HG02943 (cell line): ENCODE results near the gene PRXL2A.
"Not testable (repeated sequence)": the region's sequence is repeated elsewhere in the genome, so short reads cannot be mapped to it uniquely, and the experiment has no call there.

Source experiments
- ATAC-seq: cut with Tn5 transposase; IDR thresholded peaks from one replicate; pipeline ENCODE4 v1.9.1; 2021; ENCODE audit warnings: mild to moderate bottlenecking, low read depth, moderate library complexity; ENCODE audit not compliant: unreplicated experiment

PRXL2A gene, protein sequence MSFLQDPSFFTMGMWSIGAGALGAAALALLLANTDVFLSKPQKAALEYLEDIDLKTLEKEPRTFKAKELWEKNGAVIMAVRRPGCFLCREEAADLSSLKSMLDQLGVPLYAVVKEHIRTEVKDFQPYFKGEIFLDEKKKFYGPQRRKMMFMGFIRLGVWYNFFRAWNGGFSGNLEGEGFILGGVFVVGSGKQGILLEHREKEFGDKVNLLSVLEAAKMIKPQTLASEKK

DNA sequence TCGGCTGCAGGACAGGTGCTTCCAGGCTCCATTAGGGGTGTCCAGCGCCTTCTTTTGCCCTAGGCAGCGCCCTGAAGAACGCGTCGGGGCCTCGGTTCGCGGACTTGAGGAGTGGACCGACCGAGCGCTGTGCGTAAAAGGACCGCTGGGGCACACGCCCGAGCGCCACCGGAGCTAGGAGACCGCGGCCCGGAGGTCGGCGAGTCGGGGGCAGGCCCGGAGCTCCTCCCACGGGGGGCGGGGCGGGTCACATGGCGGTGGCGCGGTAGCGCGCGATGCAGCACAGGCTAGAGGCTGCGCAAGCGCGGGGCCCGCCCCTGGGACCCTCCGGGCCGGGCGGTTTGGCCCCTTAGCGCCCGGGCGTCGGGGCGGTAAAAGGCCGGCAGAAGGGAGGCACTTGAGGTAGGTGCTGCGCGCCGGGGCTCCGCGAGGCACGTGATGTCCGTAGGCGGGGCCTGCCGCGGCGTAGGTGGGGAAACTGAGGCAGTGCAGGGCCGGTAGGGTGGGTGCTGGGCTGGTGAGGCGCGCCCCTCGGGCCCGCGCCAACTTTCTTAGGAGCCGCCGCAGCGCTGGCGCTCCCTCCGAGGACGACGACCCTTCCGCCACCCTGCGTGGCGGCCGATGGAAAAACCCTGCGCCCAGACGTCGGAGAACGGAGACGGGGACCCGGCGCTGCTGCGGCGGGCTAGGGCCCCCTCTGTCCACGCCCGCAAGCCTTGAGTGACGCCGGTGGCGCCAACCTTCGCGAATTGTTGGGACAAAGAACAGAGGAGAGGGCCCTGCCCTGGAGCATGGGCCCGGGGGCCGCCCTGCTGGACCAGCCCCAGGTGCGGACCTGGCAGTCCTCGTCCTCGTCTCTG is at the start of gene PRXL2A:
Gene PRXL2A, plus strand, starts transcription at position 310 of the 860 bp plus-strand sequence. CDS start 11,917 bp downstream, outside the sequence.
- ATAC-seq = peak; percentile 92

GRCh38 chr10:80358925-80359324 is 49.4 kb upstream of the PRXL2A start:
- ATAC-seq = not testable (repeated sequence)

DNA sequence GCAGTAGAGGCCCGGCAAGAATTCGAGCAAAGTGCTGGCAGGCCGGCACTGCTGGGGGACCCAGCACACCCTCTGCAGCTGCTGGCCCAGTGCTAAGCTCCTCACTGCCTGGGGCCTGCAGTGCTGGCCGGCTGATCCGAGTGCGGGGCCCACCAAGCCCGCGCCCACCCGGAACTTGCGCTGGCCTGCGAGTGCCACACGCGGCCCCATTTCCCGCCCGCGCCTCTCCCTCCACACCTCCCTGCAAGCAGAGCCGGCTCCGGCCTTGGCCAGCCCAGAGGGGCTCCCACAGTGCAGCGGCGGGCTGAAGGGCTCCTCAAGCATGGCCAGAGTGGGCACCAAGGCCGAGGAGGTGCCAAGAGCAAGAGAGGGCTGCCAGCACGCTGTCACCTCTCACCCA is 48.7 kb upstream of the PRXL2A start:
- no peak for ATAC-seq

GRCh38 chr10:80365510-80365909 is 42.8 kb upstream of the PRXL2A start:
- ATAC-seq = no peak

DNA sequence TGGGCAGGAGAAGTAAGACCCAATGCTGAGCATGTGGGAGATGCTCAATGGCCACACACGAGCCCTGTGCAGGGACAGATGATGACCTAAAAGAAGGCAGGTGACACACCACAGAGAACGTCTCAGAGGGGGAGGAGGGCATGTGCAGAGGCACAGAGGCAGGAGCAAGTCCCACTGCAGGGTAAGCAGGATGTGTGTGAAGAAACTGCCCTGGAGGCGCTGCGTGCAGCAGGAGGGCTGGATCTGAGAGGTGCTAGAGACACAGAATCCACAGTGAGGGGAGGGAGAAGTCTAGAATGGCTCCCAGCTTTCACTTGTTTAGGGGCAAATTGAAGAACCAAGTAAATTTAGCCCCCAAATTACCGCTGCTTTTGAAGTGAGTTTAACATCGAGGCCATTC is 36.9 kb upstream of the PRXL2A start:
- no peak for ATAC-seq

- ATAC-seq = no peak
These were observed 35.7 kb upstream of the PRXL2A start for GRCh38 chr10:80372675-80373074.

- no peak for ATAC-seq
These were observed 34.8 kb upstream of the PRXL2A start for GRCh38 chr10:80373502-80373901.

GRCh38 chr10:80379701-80380100 is 28.6 kb upstream of the PRXL2A start:
- ATAC-seq = no peak

- ATAC-seq = no peak
These were observed 28.2 kb upstream of the PRXL2A start for GRCh38 chr10:80380185-80380584.

- no peak for ATAC-seq
These were observed 25.4 kb upstream of the PRXL2A start for GRCh38 chr10:80382989-80383388.

GRCh38 chr10:80390740-80391139 is 17.6 kb upstream of the PRXL2A start:
- ATAC-seq = no peak

DNA sequence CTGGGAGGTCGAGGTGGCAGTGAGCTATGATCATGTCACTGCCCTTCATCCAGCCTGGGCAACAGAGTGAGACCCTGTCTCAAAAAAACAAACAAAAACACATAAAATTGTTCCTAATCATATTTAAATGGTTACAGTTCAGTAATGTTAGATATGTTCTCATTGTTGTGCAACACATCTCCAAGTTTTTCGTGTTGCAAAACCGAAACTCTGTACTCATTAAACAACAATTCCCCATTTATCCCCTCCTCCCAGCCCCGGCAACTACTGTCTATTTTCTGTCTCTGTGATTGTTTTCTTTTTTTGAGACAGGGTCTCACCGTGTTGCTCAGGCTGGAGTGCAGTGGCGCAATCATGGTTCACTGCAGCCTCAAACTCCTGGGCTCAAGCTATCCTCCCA is 16.1 kb upstream of the PRXL2A start:
- no peak for ATAC-seq

DNA sequence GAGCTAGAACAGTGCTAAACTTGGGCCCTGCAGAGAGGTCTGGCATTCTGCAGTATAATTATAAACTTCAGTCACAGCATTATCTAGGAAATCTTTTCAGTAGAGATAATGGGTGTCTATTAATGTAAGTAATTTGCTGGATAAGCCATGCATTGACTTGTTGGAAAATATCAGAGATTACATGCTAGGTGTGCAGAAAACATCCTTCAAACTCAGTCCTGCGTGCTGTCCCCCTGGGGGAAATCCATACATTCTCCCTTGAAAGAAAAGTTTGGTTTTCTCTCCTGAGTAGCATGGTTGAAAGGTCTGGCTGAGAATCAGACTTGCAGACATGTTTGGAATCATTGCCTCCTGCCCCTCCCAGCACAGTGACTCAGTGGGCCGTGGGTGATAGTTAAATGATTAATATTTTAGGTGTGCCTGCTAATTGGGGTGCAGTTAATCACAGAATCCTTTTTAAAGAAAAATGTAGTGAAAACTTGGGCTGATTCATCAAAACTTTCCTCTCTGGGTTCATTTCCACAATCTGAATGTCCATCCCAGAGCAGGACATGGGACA is 13.9 kb upstream of the PRXL2A start:
- ATAC-seq = no peak

DNA sequence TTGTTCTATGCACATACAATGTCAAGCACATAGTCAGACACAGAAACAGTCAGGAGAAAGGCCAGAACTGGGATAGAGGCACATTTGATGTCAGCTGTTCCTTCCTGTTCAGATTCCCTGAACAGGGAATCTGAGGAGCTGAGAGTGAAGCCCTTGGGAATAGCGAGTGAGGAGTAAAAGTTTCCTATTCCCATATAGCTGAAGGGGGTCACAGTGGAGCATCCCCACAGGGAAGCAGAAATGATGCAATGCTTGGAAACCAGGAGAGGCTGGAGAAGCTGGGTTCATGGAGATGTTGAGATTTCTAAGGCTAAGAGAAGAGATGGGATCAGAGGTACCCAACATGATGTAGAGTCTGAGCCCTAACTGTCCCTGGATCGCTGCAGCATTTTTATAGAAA is 11.3 kb upstream of the PRXL2A start:
- ATAC-seq = no peak

DNA sequence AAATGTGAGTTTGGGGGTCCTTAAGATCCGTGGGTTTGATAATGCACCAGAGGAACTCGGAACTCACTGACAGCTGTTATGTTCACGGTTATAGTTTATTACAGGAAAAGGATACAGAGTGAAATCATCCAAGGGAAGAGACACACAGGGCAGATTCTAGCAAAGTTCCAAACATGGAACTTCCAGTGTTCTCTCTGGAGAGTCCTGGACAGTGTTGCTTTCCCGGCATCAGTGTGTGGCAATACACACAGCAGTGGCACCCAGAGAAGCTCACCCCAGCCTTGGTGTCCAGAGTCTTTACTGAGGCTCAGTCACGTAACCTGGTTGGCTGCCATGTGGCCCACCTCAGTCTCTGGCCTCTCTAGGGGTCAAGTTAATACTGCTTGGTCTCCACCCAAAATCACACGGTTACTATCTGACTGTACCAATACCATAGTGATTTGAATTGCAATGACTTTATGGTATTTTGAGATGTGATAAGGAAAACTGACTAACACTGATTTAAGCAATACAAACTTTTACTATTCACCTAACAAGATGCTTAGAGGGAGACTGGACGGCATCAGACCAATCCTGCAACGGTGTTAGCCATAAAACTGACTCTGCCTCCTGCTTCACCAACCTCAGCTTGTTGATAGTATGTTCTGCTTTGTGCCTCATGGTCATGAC is 8.1 kb upstream of the PRXL2A start:
- no peak for ATAC-seq

- ATAC-seq = no peak
These were observed 3.3 kb upstream of the PRXL2A start for GRCh38 chr10:80405035-80405434.

GRCh38 chr10:80405626-80406025 is 2.7 kb upstream of the PRXL2A start:
- ATAC-seq = no peak

DNA sequence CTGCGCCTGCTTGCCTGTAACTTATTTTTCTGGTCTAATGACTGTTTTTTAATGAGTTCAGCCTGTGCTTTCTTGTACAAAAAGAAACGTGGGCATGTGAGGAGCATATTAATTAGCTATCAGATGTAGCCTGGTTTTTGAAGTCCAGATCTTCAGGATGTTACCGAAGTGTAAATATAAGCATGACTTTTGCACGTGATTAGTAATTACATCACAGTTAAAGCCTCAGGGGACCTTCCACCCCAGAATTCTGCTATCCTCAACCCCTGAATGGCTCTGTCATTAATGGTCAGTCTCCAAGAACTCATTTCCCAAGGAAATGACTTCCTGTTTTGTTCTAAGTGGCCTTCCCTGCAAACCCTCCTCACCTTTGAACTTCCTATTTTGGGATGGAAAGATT is 2.1 kb upstream of the PRXL2A start:
- no peak for ATAC-seq

GRCh38 chr10:80407812-80408241 is 524 bp upstream of the PRXL2A start:
- peak; percentile 28 for ATAC-seq

DNA sequence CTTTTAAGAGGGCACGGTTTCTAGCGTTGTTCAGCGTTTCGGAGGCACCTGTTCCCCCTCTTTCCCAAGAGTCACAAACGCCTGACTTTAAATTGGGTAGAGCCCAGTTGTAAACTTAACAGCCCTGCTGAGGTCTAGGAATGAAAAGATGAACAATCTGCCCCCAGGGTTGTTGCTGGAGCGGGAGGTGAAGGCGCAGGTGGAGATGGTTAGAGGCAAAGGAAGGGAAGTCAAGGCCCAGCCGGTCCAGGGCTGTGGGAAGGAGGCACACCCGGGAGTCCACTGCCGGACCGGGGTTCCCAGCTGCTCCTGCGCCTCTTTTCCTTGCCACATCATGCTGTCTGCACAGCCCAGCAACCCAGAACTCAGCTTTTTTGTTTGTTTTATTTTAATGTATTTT is 770 bp downstream of the PRXL2A start:
- no peak for ATAC-seq

DNA sequence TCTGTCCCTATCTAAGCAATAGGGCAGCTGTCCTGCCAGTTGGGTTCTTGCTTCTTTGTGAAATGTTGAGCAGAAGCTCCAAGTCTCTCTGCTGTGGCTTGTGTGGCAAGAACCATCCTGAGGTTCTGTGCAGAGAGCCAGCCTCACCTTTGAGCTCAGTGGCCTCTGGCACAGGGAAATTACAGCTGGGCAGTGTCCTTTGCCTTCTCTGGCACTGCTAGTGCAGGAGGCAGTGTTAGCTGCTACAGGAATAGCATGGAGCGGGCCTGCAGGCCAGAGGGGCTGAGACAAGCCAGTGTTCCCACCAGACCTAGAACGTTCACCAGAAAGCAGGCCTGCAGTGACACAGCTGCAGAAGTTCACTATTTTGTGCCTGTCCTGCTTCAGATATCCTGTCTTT is 1.8 kb downstream of the PRXL2A start:
- no peak for ATAC-seq
